ENCODE results near the gene KCNE4. TPM values are rescaled to one million over a fixed set of nuclear protein-coding genes. Genes with fewer than 3 reads are reported as not detected.

Gene KCNE4, protein sequence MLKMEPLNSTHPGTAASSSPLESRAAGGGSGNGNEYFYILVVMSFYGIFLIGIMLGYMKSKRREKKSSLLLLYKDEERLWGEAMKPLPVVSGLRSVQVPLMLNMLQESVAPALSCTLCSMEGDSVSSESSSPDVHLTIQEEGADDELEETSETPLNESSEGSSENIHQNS
- total RNA-seq: 1 to 10 TPM; 1.0 to 4.1 TPM

DNA sequence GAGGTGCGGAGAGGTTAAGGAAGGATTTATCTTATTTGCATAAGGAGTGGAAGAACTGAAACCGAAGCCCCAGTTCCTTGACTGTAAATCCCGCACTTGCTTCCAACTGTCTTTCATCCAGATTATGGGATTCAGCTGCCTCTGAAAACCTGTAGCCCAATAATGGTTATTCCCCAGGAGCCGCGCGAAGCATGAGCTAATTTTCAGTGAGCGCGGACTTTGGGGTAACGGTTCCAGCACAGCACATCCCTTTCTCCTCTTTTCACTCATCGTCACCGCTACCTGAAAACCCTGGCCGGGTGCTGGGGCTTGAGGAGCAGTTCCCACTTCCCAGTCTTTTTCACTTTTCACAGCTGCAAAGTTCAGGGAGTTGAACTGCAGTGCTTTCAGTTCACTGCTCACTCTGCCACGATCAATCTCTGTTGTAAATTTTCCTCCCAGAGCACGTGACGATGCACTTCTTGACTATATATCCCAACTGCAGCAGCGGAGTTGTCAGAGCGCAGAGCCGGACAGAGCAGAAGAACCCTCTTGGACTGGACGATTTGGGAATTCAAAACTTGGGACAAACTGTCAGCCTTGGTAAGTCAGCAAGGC lies at the start of gene KCNE4:
Gene KCNE4, plus strand, starts transcription at position 498 of the 597 bp plus-strand sequence. CDS start 641 bp downstream, outside the sequence.
- WGBS: 15% methylated on average over 19 of the region's 19 CpGs
- intact Hi-C loops (cut with DNase I): loop anchor here (5.0 kb wide), 3 partner anchors 51 to 181 kb away; no protein-coding TSS in a partner anchor
- H3K4me3 ChIP-seq: peak within 1 kb of the TSS; percentile 17 to 25
- no peaks in the 10 kb centered on the region for H3K27me3 ChIP-seq (replicated peaks; ENCODE audit: insufficient read depth)
- no peaks in the 10 kb centered on the region for H3K9me3 ChIP-seq
- H3K4me1 ChIP-seq (replicated peaks): no peaks in the 10 kb centered on the region
- H3K36me3 ChIP-seq: no peaks in the 10 kb centered on the region
- DNase-seq (ENCODE audit: low spot score): no peak
- peak within 1 kb of the TSS; percentile 59 to 61 for H3K27ac ChIP-seq
- TF ChIP-seq POLR2AphosphoS5 (IDR thresholded peaks at IDR 0.05): peak; percentile 35
- no peak for TF ChIP-seq POLR2A (IDR thresholded peaks at IDR 0.05)

GRCh38 chr2:223003191-223003590 lies 48.8 kb upstream of the KCNE4 start:
- H3K27ac ChIP-seq: no peak overlapping the region
- no peaks in the 10 kb centered on the region for H3K36me3 ChIP-seq
- no peak for DNase-seq (ENCODE audit: low spot score)
- H3K4me3 ChIP-seq: no peak overlapping the region
- 95% methylated on average over 3 of the region's 3 CpGs for WGBS
- no peaks in the 10 kb centered on the region for H3K27me3 ChIP-seq (replicated peaks; ENCODE audit: insufficient read depth)
- intact Hi-C loops (cut with DNase I): no loop called here
- TF ChIP-seq, protein P1, sequence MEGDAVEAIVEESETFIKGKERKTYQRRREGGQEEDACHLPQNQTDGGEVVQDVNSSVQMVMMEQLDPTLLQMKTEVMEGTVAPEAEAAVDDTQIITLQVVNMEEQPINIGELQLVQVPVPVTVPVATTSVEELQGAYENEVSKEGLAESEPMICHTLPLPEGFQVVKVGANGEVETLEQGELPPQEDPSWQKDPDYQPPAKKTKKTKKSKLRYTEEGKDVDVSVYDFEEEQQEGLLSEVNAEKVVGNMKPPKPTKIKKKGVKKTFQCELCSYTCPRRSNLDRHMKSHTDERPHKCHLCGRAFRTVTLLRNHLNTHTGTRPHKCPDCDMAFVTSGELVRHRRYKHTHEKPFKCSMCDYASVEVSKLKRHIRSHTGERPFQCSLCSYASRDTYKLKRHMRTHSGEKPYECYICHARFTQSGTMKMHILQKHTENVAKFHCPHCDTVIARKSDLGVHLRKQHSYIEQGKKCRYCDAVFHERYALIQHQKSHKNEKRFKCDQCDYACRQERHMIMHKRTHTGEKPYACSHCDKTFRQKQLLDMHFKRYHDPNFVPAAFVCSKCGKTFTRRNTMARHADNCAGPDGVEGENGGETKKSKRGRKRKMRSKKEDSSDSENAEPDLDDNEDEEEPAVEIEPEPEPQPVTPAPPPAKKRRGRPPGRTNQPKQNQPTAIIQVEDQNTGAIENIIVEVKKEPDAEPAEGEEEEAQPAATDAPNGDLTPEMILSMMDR (IDR thresholded peaks at IDR 0.05): no peak
- TF ChIP-seq POLR2AphosphoS5 (IDR thresholded peaks at IDR 0.05) (no peak), POLR2A (IDR thresholded peaks at IDR 0.05) (no peak)
- no peaks in the 10 kb centered on the region for H3K9me3 ChIP-seq
- no peaks in the 10 kb centered on the region for H3K4me1 ChIP-seq (replicated peaks)

- H3K9me3 ChIP-seq: no peaks in the 10 kb centered on the region
- H3K36me3 ChIP-seq: no peaks in the 10 kb centered on the region
- no peak overlapping the region for H3K27ac ChIP-seq
- H3K4me1 ChIP-seq (replicated peaks): no peaks in the 10 kb centered on the region
- TF ChIP-seq POLR2AphosphoS5 (IDR thresholded peaks at IDR 0.05) (no peak), POLR2A (IDR thresholded peaks at IDR 0.05) (no peak)
- TF ChIP-seq, protein P1 (IDR thresholded peaks at IDR 0.05): no peak
- intact Hi-C loops (cut with DNase I): no loop called here
- H3K4me3 ChIP-seq: no peak overlapping the region
- no peak for DNase-seq (ENCODE audit: low spot score)
- WGBS: 79% methylated on average over 1 of the region's 1 CpG
- no peaks in the 10 kb centered on the region for H3K27me3 ChIP-seq (replicated peaks; ENCODE audit: insufficient read depth)
These were observed 46.5 kb upstream of the KCNE4 start for GRCh38 chr2:223005496-223005895.

GRCh38 chr2:223007531-223007930 lies 44.5 kb upstream of the KCNE4 start:
- Histone ChIP-seq H3K27ac (no peak overlapping the region), H3K4me3 (no peak overlapping the region), H3K4me1 (replicated peaks) (no peaks in the 10 kb centered on the region), H3K9me3 (no peaks in the 10 kb centered on the region), H3K36me3 (no peaks in the 10 kb centered on the region), H3K27me3 (replicated peaks; ENCODE audit: insufficient read depth) (no peaks in the 10 kb centered on the region)
- no peak for DNase-seq (ENCODE audit: low spot score)
- WGBS: 59% methylated on average over 2 of the region's 2 CpGs
- TF ChIP-seq POLR2AphosphoS5 (IDR thresholded peaks at IDR 0.05): no peak
- TF ChIP-seq POLR2A (IDR thresholded peaks at IDR 0.05): no peak
- TF ChIP-seq, protein P1 (IDR thresholded peaks at IDR 0.05): no peak
- intact Hi-C loops (cut with DNase I): no loop called here

DNA sequence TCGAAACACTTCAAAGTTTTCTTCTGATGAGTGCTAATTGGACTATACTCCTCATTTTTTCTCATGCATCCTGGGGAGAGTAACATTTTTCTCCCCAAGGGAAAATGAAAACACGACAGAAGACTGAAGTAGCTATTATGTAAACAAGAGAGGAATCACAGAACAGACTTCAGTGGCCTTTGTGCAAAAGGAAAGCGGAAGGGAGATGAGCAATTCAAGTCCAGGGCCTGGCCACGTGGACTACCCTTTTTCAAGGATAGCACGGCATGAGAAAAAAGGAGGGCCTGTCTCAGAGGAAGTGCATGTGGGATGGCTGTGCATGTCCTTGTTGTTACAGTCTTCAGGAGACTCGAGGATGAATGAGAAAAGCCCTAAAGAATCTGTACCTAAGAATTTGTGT lies 43.8 kb upstream of the KCNE4 start:
- TF ChIP-seq POLR2A (IDR thresholded peaks at IDR 0.05) (no peak), POLR2AphosphoS5 (IDR thresholded peaks at IDR 0.05) (no peak)
- TF ChIP-seq, protein P1 (IDR thresholded peaks at IDR 0.05): no peak
- H3K27me3 ChIP-seq (replicated peaks; ENCODE audit: insufficient read depth): no peaks in the 10 kb centered on the region
- intact Hi-C loops (cut with DNase I): no loop called here
- no peaks in the 10 kb centered on the region for H3K36me3 ChIP-seq
- DNase-seq (ENCODE audit: low spot score): no peak
- H3K27ac ChIP-seq: no peak overlapping the region
- H3K4me1 ChIP-seq (replicated peaks): no peaks in the 10 kb centered on the region
- no peak overlapping the region for H3K4me3 ChIP-seq
- 54% methylated on average over 6 of the region's 6 CpGs for WGBS
- H3K9me3 ChIP-seq: no peaks in the 10 kb centered on the region

Measured in prostate gland (tissue), 2 donors.